Fibroblast of skin of right quadriceps (primary cell): ENCODE results near the gene FABP7.
"Not testable (repeated sequence)": the region's sequence is repeated elsewhere in the genome, so short reads cannot be mapped to it uniquely, and the experiment has no call there.

Experiments
- DNase-seq: peaks from one replicate; pipeline ENCODE4 v3.0.0-alpha.2; 2013

The FABP7 gene

GRCh38 chr6:122779667-122780066 lies at the start of gene FABP7:
FABP7 (plus strand) TSS chr6:122779716; CDS start chr6:122779795, 79 bp downstream.
- no peak for DNase-seq

GRCh38 chr6:122730334-122730733 lies 49.2 kb upstream of the FABP7 start:
- DNase-seq, result no peak

- DNase-seq, result peak; percentile 46
Measured at GRCh38 chr6:122730775-122731386, 48.6 kb upstream of the FABP7 start.

GRCh38 chr6:122733259-122733658 lies 46.3 kb upstream of the FABP7 start:
- DNase-seq, result no peak

GRCh38 chr6:122734529-122735395 lies 44.8 kb upstream of the FABP7 start:
- no peak for DNase-seq

- no peak for DNase-seq
Measured at GRCh38 chr6:122735582-122735981, 43.9 kb upstream of the FABP7 start.

GRCh38 chr6:122736163-122736562 lies 43.4 kb upstream of the FABP7 start:
- no peak for DNase-seq

- DNase-seq, result no peak
Measured at GRCh38 chr6:122736616-122737015, 42.9 kb upstream of the FABP7 start.

GRCh38 chr6:122740091-122740490 lies 39.4 kb upstream of the FABP7 start:
- no peak for DNase-seq

GRCh38 chr6:122740936-122741335 lies 38.6 kb upstream of the FABP7 start:
- DNase-seq, result no peak

- DNase-seq, result peak; percentile 7
Measured at GRCh38 chr6:122744247-122744646, 35.3 kb upstream of the FABP7 start.

- DNase-seq, result not testable (repeated sequence)
Measured at GRCh38 chr6:122744856-122745255, 34.7 kb upstream of the FABP7 start.

- no peak for DNase-seq
Measured at GRCh38 chr6:122746688-122747087, 32.8 kb upstream of the FABP7 start.

GRCh38 chr6:122747573-122747972 lies 31.9 kb upstream of the FABP7 start:
- DNase-seq, result no peak

- not testable (repeated sequence) for DNase-seq
Measured at GRCh38 chr6:122748945-122749344, 30.6 kb upstream of the FABP7 start.

- no peak for DNase-seq
Measured at GRCh38 chr6:122749451-122750050, 30.0 kb upstream of the FABP7 start.

GRCh38 chr6:122751326-122751725 lies 28.2 kb upstream of the FABP7 start:
- DNase-seq, result no peak

GRCh38 chr6:122752459-122752858 lies 27.1 kb upstream of the FABP7 start:
- DNase-seq, result no peak

GRCh38 chr6:122753000-122753687 lies 26.4 kb upstream of the FABP7 start:
- DNase-seq, result no peak

- no peak for DNase-seq
Measured at GRCh38 chr6:122753688-122754056, 25.8 kb upstream of the FABP7 start.

- no peak for DNase-seq
Measured at GRCh38 chr6:122754191-122754731, 25.3 kb upstream of the FABP7 start.

GRCh38 chr6:122755901-122756300 lies 23.6 kb upstream of the FABP7 start:
- DNase-seq, result no peak

GRCh38 chr6:122758927-122759334 lies 20.6 kb upstream of the FABP7 start:
- DNase-seq, result no peak
